ENCODE data around the gene DOCK3. TPM values are rescaled to one million over a fixed set of nuclear protein-coding genes. Genes with fewer than 3 reads are reported as not detected.

DOCK3 gene
- polyA plus RNA-seq, 2 of the 4 experiments (the other 2 are of a cell fraction): 0.40 to 0.46 TPM

- no peak for ATAC-seq
- H3K4me2 ChIP-seq: no peak overlapping the region
- no peaks in the 10 kb centered on the region for H3K4me1 ChIP-seq
- no peaks in the 10 kb centered on the region for H3K9me3 ChIP-seq
- no peak overlapping the region for H3K4me3 ChIP-seq
- POLR2A ChIA-PET: no interaction called here
- no peak overlapping the region for H3K27ac ChIP-seq
- FAIRE-seq: no peak
- WGBS (ENCODE audit: missing lambda C conversion rate): 72% methylated on average over 2 of the region's 2 CpGs
- TF ChIP-seq, protein P1, sequence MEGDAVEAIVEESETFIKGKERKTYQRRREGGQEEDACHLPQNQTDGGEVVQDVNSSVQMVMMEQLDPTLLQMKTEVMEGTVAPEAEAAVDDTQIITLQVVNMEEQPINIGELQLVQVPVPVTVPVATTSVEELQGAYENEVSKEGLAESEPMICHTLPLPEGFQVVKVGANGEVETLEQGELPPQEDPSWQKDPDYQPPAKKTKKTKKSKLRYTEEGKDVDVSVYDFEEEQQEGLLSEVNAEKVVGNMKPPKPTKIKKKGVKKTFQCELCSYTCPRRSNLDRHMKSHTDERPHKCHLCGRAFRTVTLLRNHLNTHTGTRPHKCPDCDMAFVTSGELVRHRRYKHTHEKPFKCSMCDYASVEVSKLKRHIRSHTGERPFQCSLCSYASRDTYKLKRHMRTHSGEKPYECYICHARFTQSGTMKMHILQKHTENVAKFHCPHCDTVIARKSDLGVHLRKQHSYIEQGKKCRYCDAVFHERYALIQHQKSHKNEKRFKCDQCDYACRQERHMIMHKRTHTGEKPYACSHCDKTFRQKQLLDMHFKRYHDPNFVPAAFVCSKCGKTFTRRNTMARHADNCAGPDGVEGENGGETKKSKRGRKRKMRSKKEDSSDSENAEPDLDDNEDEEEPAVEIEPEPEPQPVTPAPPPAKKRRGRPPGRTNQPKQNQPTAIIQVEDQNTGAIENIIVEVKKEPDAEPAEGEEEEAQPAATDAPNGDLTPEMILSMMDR (IDR thresholded peaks at IDR 0.05): no peak
- TF ChIP-seq ESRRA (IDR thresholded peaks at IDR 0.05; ENCODE audit: borderline replicate concordance, low read length): no peak
- no peak for TF ChIP-seq BHLHE40 (IDR thresholded peaks at IDR 0.05; ENCODE audit: low read depth, low read length)
- TF ChIP-seq, protein P2, sequence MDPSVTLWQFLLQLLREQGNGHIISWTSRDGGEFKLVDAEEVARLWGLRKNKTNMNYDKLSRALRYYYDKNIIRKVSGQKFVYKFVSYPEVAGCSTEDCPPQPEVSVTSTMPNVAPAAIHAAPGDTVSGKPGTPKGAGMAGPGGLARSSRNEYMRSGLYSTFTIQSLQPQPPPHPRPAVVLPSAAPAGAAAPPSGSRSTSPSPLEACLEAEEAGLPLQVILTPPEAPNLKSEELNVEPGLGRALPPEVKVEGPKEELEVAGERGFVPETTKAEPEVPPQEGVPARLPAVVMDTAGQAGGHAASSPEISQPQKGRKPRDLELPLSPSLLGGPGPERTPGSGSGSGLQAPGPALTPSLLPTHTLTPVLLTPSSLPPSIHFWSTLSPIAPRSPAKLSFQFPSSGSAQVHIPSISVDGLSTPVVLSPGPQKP (IDR thresholded peaks at IDR 0.05; ENCODE audit: low read depth, low read length): no peak
- TF ChIP-seq TP53 (CRISPR knock-in tag; IDR thresholded peaks at IDR 0.05): no peak
- TF ChIP-seq POLR2A (IDR thresholded peaks at IDR 0.05; ENCODE audit: low read length): no peak
- TF ChIP-seq CEBPB (IDR thresholded peaks at IDR 0.05): no peak
- CTCF ChIA-PET: interaction anchor here (0.6 to 1.0 kb wide), 3 partner anchors 18 to 677 kb away, joined by 3 read pairs; no protein-coding TSS in a partner anchor
- DNase-seq (ENCODE audit: low read depth in 1 of 2, low spot score in 1 of 2): no peak
Measured at GRCh38 chr3:51354172-51354571, 679.4 kb downstream of the DOCK3 start.

GRCh38 chr3:51354731-51355615, 680.2 kb downstream of the DOCK3 start:
- CTCF ChIA-PET: interaction anchor here (0.6 to 1.0 kb wide), 2 partner anchors 17 to 44 kb away, joined by 3 read pairs; no protein-coding TSS in a partner anchor

More at GRCh38 chr3:51354731-51355615, 680.2 kb downstream of the DOCK3 start:
- no peak overlapping the region for H3K4me3 ChIP-seq
- no peaks in the 10 kb centered on the region for H3K4me1 ChIP-seq
- no peak for DNase-seq (ENCODE audit: low read depth in 1 of 2, low spot score in 1 of 2)
- no peak for ATAC-seq
- no peak overlapping the region for H3K4me2 ChIP-seq
- no peaks in the 10 kb centered on the region for H3K9me3 ChIP-seq
- 81% methylated on average over 9 of the region's 9 CpGs for WGBS (ENCODE audit: missing lambda C conversion rate)
- FAIRE-seq: no peak
- TF ChIP-seq, protein P1 (IDR thresholded peaks at IDR 0.05): no peak
- no peak for TF ChIP-seq TFCP2L1 (CRISPR knock-in tag; IDR thresholded peaks at IDR 0.05)
- TF ChIP-seq RARB (CRISPR knock-in tag; IDR thresholded peaks at IDR 0.05): no peak
- no peak for TF ChIP-seq KDM5A (IDR thresholded peaks at IDR 0.05)
- no peak for TF ChIP-seq ZFP36 (IDR thresholded peaks at IDR 0.05; ENCODE audit: borderline replicate concordance, partially characterized antibody)
- TF ChIP-seq ZSCAN20 (CRISPR knock-in tag; IDR thresholded peaks at IDR 0.05): no peak
- TF ChIP-seq CEBPB (IDR thresholded peaks at IDR 0.05): no peak
- TF ChIP-seq POLR2A (IDR thresholded peaks at IDR 0.05; ENCODE audit: low read length): no peak
- TF ChIP-seq HOXB13 (CRISPR knock-in tag; IDR thresholded peaks at IDR 0.05; ENCODE audit: low read depth): no peak
- TF ChIP-seq FOSB (CRISPR knock-in tag; IDR thresholded peaks at IDR 0.05): no peak
- TF ChIP-seq, protein P3, sequence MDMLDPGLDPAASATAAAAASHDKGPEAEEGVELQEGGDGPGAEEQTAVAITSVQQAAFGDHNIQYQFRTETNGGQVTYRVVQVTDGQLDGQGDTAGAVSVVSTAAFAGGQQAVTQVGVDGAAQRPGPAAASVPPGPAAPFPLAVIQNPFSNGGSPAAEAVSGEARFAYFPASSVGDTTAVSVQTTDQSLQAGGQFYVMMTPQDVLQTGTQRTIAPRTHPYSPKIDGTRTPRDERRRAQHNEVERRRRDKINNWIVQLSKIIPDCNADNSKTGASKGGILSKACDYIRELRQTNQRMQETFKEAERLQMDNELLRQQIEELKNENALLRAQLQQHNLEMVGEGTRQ (IDR thresholded peaks at IDR 0.05): no peak
- no peak overlapping the region for H3K27ac ChIP-seq
- POLR2A ChIA-PET: no interaction called here

All from A549 (cell line).